Head of caudate nucleus (tissue), 42 donors: ENCODE data around the gene MFSD11.
"Not testable (repeated sequence)": the region's sequence is repeated elsewhere in the genome, so short reads cannot be mapped to it uniquely, and the experiment has no call there.

Experiments
- DNase-seq, 42 donors: peaks; one replicate each; pipeline versions ENCODE4 v3.0.0 to v3.0.0-alpha.2; 2020 to 2021; ENCODE audit warnings: mixed read lengths in 7 of 42
- intact Hi-C: fragments of 100-400 bp; cut with DNase I; formaldehyde crosslinking; loops from one replicate; pipeline ENCODE4 v1.15.0; 2022

Gene MFSD11

DNA sequence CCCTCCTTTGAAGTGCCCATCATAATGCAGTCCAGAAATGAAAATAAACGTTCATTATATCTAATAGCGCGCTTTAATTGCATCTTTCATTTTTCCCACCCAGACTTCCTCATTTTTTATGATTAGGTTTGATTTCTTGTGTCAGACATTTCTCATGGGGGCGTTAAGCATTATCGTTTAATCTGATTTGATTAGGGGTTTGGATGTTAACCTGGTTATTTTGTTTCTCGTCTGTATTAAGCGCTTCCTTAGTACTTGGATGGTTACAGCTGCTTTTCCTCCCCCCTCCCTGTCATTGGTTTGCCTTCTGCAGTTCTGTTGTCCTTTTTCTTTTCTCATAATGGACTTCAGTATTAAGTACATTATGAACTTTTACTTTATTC, 540 bp downstream of the MFSD11 start:
- no peak for DNase-seq
- intact Hi-C loops = no loop called here

DNA sequence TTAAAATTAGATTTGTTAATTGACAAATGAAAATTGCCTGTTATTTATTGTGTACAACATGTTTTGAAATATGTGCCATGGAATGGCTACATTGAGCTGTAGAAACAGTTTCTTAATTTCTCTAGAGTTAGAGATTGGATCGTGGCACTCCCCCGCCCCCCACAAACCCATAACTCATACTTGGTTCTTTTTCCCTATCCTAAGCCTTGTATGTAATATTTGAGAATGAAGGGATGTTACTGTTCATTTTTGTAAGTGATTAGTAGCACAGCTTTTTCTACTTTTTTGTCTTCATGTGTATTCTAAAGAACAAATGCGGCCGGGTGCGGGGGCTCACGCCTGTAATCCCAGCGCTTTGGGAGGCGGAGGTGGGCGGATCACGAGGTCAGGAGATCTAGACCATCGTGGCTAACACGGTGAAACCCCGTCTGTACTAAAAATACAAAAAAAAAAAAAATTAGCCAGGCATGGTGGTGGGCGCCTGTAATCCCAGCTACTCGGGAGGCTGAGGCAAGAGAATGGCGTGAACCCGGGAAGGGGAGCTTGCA, 1.7 kb downstream of the MFSD11 start:
- DNase-seq = peak in 15 of 42 donors; percentile 24 to 60 (median 40)
- intact Hi-C loops = not testable (repeated sequence)

GRCh38 chr17:76740329-76741118, 2.6 kb downstream of the MFSD11 start:
- DNase-seq = no peak
- intact Hi-C loops = no loop called here

DNA sequence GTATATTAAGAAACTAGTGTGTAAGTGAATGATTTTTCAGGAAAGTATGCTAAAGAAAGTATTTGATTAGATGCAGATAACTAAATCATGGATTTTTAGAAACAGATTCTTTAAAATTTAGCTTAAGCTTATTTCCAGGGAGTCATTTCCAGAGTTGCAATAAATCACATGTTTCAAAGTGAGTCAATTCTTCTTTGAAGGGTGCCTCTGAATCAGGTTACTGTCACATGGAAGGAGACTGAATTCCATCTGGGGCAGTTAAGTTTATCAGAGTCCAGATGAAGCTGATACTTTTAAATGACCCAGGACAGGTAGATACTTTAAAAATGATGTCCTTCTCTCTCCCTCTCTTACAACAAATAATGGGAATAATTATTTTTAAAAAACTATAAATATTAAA, 5.0 kb downstream of the MFSD11 start:
- intact Hi-C loops = no loop called here
- no peak for DNase-seq

DNA sequence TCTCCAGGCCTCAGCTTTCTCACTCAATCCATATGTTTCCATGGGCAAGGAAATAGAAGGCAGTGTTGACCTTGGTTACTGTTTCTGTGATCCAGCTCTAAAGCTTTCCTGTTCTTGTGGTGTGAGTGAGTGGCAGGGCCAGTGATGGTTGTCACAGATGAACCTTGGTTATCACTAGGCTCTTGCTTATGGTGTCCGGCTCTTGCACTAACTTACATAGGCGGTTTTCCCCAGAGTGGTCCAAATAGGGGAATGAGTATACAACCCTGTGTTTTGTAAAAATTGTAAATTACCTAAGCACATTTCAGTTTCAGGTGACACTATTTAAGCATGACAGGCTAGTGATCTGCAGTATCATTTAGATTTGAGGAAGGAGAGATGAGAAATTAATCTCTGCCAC, 6.8 kb downstream of the MFSD11 start:
- DNase-seq = no peak
- intact Hi-C loops = no loop called here

GRCh38 chr17:76745785-76746184, 7.9 kb downstream of the MFSD11 start:
- intact Hi-C loops, DNase-seq: not testable (repeated sequence)

DNA sequence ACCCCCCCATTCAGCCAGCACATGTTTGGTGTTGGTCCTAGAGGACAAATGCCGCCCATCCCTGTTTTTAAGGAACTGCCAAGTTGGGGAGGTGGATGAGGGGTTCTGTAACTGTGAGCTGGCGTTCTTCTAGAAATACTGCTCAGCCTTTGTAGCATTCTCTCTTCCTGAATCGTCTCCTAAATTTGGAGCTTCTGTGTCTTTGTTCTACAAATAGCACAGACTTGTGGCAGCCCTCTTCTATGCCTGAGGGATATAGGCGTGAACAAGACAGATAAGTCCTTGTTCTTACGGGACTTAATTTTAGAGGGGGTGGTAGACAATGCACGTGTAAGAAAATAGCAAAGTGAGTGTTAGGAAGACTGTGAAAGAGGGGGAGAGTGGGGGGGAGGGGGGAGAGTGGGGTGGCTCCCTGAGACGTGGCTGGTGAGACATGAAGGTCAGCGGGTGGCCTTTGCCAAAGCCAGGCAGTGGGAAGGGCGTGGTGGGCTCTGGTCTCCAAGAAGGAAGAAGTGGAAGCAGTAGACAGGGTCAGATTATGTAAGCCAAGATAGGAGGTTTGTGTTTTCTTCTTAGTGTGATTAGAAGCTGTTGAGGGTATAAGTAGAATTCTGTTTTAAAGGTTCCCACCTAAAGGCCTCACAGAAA, 9.9 kb downstream of the MFSD11 start:
- intact Hi-C loops = no loop called here

GRCh38 chr17:76748657-76749056, 10.7 kb downstream of the MFSD11 start:
- no peak for DNase-seq
- intact Hi-C loops = no loop called here

More for the DNA sequence above, 9.9 kb downstream of the MFSD11 start:
- peak in 12 of 42 donors; percentile 9 to 79 (median 34) for DNase-seq

DNA sequence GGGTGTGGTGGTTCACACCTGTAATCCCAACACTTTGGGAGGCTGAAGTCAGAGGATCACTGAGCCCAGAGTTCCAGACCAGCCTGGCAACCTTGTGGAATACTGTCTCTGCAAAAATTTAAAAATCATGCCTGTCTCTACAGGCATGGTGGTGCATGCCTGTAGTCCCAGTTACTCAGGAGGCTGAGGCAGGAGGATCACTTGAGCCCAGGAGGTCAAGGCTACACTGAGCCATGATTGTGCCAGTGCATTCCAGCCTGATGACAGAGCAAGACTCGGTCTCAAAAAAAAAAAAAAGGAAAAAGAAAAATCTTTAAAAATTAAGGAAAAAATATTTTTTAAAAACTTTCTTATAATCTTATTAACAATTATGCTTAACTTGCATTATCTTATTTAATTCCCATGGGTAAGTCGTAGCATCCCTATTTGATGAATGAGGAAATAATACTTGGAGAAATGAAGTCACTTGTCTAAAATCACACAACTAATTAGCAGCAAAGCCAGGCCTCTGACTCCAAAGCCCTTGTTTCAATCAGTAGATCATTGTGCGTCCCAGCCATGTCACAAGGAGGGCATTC, 13.6 kb downstream of the MFSD11 start:
- intact Hi-C loops = no loop called here
- DNase-seq = no peak

DNA sequence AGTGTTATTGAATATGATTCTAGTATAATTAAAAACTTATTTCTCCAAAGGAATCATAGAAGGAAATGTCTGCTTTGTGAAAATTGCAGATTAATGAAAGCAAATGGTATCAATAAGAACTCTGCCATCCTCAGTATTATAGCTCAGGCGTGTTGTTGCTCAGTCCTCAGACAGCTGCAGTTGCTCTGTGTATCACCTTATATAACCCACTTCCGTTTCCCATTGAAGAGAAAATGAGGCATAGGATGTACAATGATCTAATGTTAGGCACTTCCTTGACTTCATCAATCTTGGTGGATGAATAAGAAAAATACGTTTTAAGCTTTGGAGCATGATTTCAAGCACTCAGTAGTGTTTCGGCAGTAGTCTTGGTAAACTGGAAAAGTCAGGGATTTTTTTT, 14.1 kb downstream of the MFSD11 start:
- intact Hi-C loops = no loop called here
- peak in 2 of 42 donors; percentile 12 to 17 for DNase-seq

DNA sequence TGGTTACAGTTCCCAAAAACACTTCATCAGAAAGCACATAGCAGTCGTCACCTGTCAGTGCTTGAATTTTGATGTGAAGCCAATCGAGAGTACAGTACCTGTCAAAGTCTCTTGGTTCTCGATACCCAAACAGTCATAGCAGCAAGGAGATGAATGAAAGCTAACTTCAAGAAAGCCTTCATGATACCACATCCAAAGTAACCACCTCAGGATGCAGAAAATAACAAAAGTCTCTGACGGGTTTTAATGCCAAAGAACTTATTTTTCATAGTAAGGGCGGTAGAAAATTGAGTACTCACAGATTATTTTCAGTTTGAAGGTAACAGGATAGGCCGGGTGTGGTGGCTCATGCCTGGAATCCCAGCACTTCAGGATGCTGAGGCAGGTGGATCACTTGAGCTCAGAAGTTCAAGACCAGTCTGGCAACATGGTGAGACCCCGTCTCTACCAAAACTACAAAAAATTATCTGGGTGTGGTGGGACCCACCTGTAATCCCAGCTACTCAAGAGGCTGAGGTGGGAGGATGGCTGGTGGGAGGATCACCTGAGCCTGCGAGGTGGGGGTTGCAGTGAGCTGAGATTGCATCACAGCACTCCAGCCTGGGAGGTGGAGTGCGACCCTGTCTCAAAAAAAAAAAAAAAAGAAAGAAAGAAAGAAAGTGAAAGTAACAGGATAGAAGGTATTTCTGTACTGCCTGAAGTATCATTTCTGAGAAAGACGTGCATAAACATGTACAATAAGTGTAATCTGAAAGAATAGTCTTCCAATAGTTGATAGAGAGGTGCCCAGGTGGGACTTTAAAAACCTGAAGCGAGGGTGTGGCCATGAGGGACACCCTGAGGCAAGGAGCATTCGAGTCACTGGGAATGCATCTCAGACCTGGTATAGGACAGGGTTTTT, 15.4 kb downstream of the MFSD11 start:
- intact Hi-C loops = no loop called here
- DNase-seq = peak in 6 of 42 donors; percentile 8 to 33 (median 17)

DNA sequence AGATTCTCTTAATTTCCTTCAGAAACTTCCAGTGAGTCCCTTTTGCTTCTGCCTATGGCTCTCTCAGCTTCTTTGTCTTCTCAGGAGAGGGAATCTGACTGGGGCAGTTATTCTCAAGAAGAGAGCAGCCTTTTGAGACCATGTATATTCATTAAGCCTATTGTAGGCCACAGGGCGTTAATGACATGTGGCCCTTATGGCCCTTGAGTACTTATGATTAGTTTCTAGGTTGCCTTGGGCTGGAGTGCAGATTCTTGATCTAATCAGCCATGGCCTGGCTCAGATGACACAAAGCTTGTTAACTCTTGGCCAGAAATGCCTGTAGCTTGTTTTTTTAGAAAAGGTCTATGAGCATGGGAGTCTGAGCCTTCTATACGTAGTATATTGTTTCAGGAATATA, 17.4 kb downstream of the MFSD11 start:
- intact Hi-C loops = no loop called here

DNA sequence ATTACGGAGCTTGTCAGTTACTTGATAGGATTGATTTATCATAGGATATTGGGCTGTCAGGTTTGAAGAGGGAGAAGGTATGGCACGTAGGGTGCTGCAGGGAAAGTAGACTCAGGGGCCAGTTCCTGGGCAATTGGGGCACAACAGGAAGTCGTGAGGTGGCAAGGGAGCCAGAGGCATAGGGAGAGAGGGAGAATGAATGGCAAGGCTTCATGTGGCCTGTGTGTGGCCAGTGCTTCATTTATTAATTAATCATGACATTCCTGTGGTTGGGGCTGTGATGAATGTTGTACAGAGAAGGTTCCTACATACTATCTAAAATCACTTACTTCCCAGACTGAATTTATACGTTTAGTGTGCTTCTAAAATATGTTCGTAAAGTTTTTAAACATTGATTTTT, 19.3 kb downstream of the MFSD11 start:
- intact Hi-C loops = no loop called here
- DNase-seq = no peak

More for the DNA sequence above, 17.4 kb downstream of the MFSD11 start:
- DNase-seq = no peak

GRCh38 chr17:76758570-76758969, 20.7 kb downstream of the MFSD11 start:
- no peak for DNase-seq
- intact Hi-C loops = no loop called here

DNA sequence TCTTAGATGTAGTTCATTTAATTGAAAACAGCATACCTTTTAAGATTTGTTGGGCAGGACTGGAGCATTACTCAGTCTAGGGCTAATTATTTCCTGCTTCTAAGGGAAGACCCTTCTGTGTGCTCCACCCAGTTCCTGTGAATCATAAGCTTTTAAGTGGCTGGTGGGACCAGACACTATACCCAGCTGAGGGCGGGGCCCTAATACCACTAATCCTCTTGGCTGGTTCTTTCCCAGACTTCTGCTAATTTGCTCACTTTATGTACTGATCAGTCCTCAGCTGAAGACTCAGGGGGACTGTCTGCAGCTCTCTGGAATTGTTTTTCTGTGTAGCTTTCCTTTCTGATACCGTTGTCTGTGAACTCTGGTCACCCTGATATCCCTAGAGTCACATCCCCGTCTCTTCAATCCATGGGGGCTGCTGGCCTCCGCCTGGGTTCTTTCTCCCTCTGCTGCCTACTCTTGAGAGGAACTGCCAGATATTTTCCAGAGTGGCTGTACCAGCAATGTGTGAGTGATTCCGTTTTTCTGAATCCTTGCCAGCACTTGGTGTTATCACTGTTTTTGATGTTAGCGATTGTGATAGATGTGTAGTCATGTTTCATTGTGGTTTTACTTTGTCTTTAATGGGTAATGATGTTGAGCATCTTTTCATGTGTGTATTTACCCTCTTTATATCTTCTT, 35.1 kb downstream of the MFSD11 start:
- intact Hi-C loops = no loop called here
- DNase-seq = no peak

DNA sequence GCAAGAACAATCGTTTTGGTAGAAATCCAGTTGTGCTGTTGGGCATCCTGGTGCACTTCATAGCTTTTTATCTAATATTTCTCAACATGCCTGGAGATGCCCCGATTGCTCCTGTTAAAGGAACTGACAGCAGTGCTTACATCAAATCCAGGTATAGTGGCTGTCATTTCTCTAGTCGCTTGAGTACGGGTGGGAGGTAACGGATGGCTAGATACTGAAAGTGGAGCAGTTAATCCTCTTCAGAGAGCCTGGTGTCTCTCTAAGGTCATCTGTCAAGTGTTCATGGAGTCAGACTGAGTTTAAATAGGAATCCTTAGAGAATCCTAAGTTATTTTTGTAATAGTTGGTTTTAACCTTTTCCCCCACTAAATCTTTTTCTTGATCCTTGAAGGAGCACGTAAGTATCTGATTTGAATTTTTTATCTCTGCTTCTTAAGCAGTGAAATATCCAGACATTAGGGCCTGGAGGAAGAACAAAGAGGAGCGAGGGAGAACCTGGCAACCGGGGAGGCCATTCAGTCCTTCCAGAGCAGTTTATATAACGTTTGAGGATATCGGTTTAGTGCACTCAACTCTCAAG, 37.2 kb downstream of the MFSD11 start:
- peak in 6 of 42 donors; percentile 10 to 44 (median 29) for DNase-seq
- intact Hi-C loops = no loop called here

GRCh38 chr17:76781056-76781982, 43.4 kb downstream of the MFSD11 start:
- intact Hi-C loops = no loop called here
- DNase-seq = no peak
